Measurements from ENCODE around the gene HEATR3. TPM values are rescaled to one million over a fixed set of nuclear protein-coding genes. Genes with fewer than 3 reads are reported as not detected.

HEATR3 gene
- total RNA-seq, 1 experiment from 2014 or later: 17.1 TPM

GRCh38 chr16:50152807-50153595 is 87.2 kb downstream of the HEATR3 start, which contains the start of gene TENT4B:
TSS of gene TENT4B (plus strand) at chr16:50153306. CDS start at chr16:50153622, 316 bp downstream.
- peak; percentile 80 for DNase-seq (ENCODE audit: low spot score)

- DNase-seq (ENCODE audit: low spot score): peak; percentile 20
Observed at GRCh38 chr16:50153596-50154419, 88.0 kb downstream of the HEATR3 start.

- DNase-seq (ENCODE audit: low spot score): peak; percentile 28
Observed at GRCh38 chr16:50154420-50154950, 88.7 kb downstream of the HEATR3 start.

- DNase-seq (ENCODE audit: low spot score): no peak
Observed at GRCh38 chr16:50155925-50156324, 90.2 kb downstream of the HEATR3 start.

Small RNA genes within 50 kb of the gene (small RNA-seq; reads per million reads assigned to genes)
- gene RF00017: not detected
- gene RF00156: 0.65 reads per million
- gene RNY4P3: 0.50 reads per million
- not detected for gene RPL10P14

Other genes starting within 250 kb of the HEATR3 start
- not detected in 2 replicates for gene ZNF423, start 209.9 kb upstream of the HEATR3 start, total RNA-seq (2014; rRNA removed; shearing (Covaris generic))
- 4.4 and 5.4 TPM in 2 replicates for gene CNEP1R1, start 40.7 kb upstream of the HEATR3 start, total RNA-seq (2014; rRNA removed; shearing (Covaris generic))
- gene TENT4B, start 87.3 kb downstream of the HEATR3 start, total RNA-seq (2014; rRNA removed; shearing (Covaris generic)): 4.7 and 5.3 TPM in 2 replicates
- gene ADCY7, start 200.6 kb downstream of the HEATR3 start, total RNA-seq (2014; rRNA removed; shearing (Covaris generic)): 1.0 and 1.1 TPM in 2 replicates

All from HT-29 (cell line).